GM23338 (cell line): ENCODE results near the gene ZNF217.
"Not testable (repeated sequence)": the region's sequence is repeated elsewhere in the genome, so short reads cannot be mapped to it uniquely, and the experiment has no call there.

Experiments used
- CREB1 ChIP-seq: fragments of 250-450 bp; sonication (Bioruptor Pico); IDR thresholded peaks from 2 replicates; pipeline ENCODE4 v1.5.0; 2020; ENCODE audit warnings: low read depth, mild to moderate bottlenecking, moderate library complexity
- EZH2 ChIP-seq: fragments of 200-600 bp; sonication (generic); IDR thresholded peaks from one replicate; pipeline ENCODE4 v1.8.0; 2017; ENCODE audit warnings: antibody characterized with exemption, mild to moderate bottlenecking, low read depth; ENCODE audit not compliant: unreplicated experiment
- EZH2phosphoT487 ChIP-seq: fragments of 200-600 bp; sonication (generic); IDR thresholded peaks from one replicate; pipeline ENCODE4 v1.8.1; 2018; ENCODE audit warnings: antibody characterized with exemption; ENCODE audit not compliant: unreplicated experiment
- JUNB ChIP-seq: IDR thresholded peaks from one replicate; pipeline ENCODE4 v1.6.1; 2016; ENCODE audit warnings: antibody characterized with exemption; ENCODE audit not compliant: unreplicated experiment
- NANOG ChIP-seq: IDR thresholded peaks from 2 replicates; pipeline ENCODE4 v1.6.1; 2016; ENCODE audit warnings: antibody characterized with exemption, borderline replicate concordance
- POLR2AphosphoS5 ChIP-seq: IDR thresholded peaks from 2 replicates; pipeline ENCODE4 v1.6.1; 2016; ENCODE audit warnings: antibody characterized with exemption, low read depth
- STAT1 ChIP-seq: IDR thresholded peaks from one replicate; pipeline ENCODE4 v1.6.1; 2016; ENCODE audit warnings: antibody characterized with exemption; ENCODE audit not compliant: unreplicated experiment
- ZNF114 ChIP-seq: fragments of 250-450 bp; sonication (Bioruptor Pico); IDR thresholded peaks from 2 replicates; pipeline ENCODE4 v1.5.0; 2020; ENCODE audit warnings: mild to moderate bottlenecking, moderate library complexity
- ZNF331 ChIP-seq: fragments of 250-450 bp; sonication (Bioruptor Pico); IDR thresholded peaks from 2 replicates; pipeline ENCODE4 v1.5.0; 2020; ENCODE audit warnings: low read depth, mild to moderate bottlenecking, moderate library complexity
- TF ChIP-seq, protein P1 (sequence below), 2 experiments: fragments of 200-600 bp in 1 of 2; sonication (generic) in 1 of 2; conservative IDR thresholded peaks; 2 replicates each; pipeline versions ENCODE4 v1.5.1 to v1.6.1; 2016 to 2017; ENCODE audit warnings: antibody characterized with exemption in 2 of 2, low read depth in 2 of 2, mild to moderate bottlenecking in 2 of 2, moderate library complexity in 1 of 2
- TF ChIP-seq, protein P2 (sequence below): IDR thresholded peaks from one replicate; pipeline ENCODE4 v1.6.1; 2018; ENCODE audit warnings: antibody characterized with exemption; ENCODE audit not compliant: unreplicated experiment
- TF ChIP-seq, protein P3 (sequence below): IDR thresholded peaks from 2 replicates; pipeline ENCODE4 v1.6.1; 2016; ENCODE audit warnings: antibody characterized with exemption

DNA sequence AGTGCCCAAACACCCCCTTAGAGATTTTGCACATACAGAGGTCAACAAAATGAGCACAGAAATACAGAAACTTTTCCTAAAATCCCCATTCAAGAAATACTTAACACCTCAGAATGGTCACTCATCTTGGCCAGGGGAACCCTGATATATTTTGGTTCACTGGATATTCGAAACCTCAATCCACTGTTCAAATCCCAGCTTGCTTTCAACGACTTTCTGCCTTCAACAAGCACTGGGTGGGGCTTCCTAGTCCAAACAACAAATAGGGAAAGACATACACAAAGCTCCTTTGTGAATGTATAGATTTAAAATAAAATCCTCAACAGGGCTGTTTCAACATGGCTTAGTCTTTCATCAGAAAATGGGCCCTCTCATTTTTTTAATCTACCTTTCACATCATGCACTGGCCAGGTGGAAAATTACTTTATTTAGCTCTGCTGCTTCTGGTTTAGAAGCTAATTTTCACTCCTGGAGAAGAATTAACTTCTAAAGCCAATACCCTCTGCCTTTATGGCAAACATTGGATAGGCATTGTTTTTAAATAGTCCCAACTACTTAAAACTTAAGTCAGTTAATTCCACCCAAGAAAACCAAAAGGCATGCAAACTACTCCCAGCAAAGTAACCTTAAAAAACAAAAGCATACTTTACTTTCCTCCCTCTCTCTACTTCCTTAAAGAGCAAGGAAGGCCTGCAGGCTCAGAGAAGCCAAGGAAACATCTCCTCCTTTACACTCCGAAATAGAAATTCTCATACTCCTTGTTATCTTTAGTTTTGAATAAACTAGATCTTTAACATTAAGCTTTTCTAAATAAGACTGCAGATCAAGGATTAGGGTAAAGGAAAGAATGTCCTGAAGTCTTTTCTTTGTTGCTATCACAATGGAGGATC, 9.7 kb downstream of the ZNF217 start:
- TF ChIP-seq POLR2AphosphoS5; EZH2; JUNB; NANOG; EZH2phosphoT487; STAT1; ZNF114 (CRISPR knock-in tag); ZNF331 (CRISPR knock-in tag); CREB1 (CRISPR knock-in tag): not testable (repeated sequence)
- TF ChIP-seq, protein P1, sequence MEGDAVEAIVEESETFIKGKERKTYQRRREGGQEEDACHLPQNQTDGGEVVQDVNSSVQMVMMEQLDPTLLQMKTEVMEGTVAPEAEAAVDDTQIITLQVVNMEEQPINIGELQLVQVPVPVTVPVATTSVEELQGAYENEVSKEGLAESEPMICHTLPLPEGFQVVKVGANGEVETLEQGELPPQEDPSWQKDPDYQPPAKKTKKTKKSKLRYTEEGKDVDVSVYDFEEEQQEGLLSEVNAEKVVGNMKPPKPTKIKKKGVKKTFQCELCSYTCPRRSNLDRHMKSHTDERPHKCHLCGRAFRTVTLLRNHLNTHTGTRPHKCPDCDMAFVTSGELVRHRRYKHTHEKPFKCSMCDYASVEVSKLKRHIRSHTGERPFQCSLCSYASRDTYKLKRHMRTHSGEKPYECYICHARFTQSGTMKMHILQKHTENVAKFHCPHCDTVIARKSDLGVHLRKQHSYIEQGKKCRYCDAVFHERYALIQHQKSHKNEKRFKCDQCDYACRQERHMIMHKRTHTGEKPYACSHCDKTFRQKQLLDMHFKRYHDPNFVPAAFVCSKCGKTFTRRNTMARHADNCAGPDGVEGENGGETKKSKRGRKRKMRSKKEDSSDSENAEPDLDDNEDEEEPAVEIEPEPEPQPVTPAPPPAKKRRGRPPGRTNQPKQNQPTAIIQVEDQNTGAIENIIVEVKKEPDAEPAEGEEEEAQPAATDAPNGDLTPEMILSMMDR (conservative IDR thresholded peaks at IDR 0.05; ENCODE audit: low read depth in 2 of 2), result not testable (repeated sequence)
- TF ChIP-seq, protein P2, sequence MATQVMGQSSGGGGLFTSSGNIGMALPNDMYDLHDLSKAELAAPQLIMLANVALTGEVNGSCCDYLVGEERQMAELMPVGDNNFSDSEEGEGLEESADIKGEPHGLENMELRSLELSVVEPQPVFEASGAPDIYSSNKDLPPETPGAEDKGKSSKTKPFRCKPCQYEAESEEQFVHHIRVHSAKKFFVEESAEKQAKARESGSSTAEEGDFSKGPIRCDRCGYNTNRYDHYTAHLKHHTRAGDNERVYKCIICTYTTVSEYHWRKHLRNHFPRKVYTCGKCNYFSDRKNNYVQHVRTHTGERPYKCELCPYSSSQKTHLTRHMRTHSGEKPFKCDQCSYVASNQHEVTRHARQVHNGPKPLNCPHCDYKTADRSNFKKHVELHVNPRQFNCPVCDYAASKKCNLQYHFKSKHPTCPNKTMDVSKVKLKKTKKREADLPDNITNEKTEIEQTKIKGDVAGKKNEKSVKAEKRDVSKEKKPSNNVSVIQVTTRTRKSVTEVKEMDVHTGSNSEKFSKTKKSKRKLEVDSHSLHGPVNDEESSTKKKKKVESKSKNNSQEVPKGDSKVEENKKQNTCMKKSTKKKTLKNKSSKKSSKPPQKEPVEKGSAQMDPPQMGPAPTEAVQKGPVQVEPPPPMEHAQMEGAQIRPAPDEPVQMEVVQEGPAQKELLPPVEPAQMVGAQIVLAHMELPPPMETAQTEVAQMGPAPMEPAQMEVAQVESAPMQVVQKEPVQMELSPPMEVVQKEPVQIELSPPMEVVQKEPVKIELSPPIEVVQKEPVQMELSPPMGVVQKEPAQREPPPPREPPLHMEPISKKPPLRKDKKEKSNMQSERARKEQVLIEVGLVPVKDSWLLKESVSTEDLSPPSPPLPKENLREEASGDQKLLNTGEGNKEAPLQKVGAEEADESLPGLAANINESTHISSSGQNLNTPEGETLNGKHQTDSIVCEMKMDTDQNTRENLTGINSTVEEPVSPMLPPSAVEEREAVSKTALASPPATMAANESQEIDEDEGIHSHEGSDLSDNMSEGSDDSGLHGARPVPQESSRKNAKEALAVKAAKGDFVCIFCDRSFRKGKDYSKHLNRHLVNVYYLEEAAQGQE, result not testable (repeated sequence)
- TF ChIP-seq, protein P3, sequence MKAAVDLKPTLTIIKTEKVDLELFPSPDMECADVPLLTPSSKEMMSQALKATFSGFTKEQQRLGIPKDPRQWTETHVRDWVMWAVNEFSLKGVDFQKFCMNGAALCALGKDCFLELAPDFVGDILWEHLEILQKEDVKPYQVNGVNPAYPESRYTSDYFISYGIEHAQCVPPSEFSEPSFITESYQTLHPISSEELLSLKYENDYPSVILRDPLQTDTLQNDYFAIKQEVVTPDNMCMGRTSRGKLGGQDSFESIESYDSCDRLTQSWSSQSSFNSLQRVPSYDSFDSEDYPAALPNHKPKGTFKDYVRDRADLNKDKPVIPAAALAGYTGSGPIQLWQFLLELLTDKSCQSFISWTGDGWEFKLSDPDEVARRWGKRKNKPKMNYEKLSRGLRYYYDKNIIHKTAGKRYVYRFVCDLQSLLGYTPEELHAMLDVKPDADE, result not testable (repeated sequence)
